Dermis blood vessel endothelial cell (primary cell): ENCODE results near the gene NELL2. TPM values are rescaled to one million over a fixed set of nuclear protein-coding genes. Genes with fewer than 3 reads are reported as not detected.

Experiments used
- DNase-seq: peaks from one replicate; pipeline ENCODE4 v3.0.0; 2010
- total RNA-seq: library from RNA; depleted of rRNA; stranded (reverse); fragments of >200 nt; gene quantifications from 2 replicates; pipeline ENCODE4 v1.2.3, GENCODE V29; 2014

The NELL2 gene
- total RNA-seq, 1 donor from 2014 or later = 0.51 TPM

DNA sequence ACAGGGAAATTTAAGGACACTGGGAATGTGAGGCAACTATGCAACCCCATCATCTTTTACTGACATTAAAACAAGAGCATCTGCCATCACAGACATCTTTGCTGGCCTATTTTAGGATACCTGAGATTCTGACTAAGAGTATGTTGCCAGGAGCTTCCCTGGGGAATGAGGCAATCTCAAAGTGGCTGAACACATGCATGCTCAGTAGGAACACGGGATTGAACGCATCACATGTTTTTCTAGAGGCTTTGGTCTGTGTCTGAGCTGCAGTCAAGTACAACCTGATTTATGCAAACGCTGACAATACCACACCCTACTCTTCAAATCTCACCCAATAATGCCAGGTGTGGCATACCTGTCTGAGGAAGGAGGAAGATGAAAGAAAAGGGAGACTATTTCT, 416.5 kb downstream of the NELL2 start:
- no peak for DNase-seq

Other genes starting within 250 kb of the NELL2 start
- not detected in 2 replicates for gene DBX2, start 174.8 kb upstream of the NELL2 start, total RNA-seq